Tibial artery (tissue), 4 donors: ENCODE results near the gene CHN1.

Source experiments
- DNase-seq, 2 donors: peaks; one replicate each; pipeline ENCODE4 v3.0.0-alpha.2; 2019
- H3K27ac ChIP-seq, 2 donors: fragments of 200-600 bp; sonication (generic) in 1 of 2; 1 replicate in 1 of 2; 2 replicates in 1 of 2; pipeline ENCODE4 v1.5.1; 2018 to 2019; ENCODE audit warnings: mild to moderate bottlenecking in 1 of 2
- H3K27me3 ChIP-seq, 2 donors: fragments of 200-600 bp; sonication (generic) in 1 of 2; one replicate each; pipeline versions ENCODE4 v1.5.1 to v1.6.0; 2016 to 2019
- H3K36me3 ChIP-seq, 3 donors: fragments of 200-600 bp; sonication (generic) in 2 of 3; one replicate each; pipeline ENCODE4 v1.5.1; 2016 to 2019; ENCODE audit warnings: mild to moderate bottlenecking in 2 of 3
- H3K4me1 ChIP-seq, 4 donors: fragments of 200-600 bp; sonication (generic) in 2 of 4; 1 replicate in 3 of 4; 2 replicates in 1 of 4; pipeline ENCODE4 v1.5.1; 2016 to 2019
- H3K4me3 ChIP-seq, 2 donors: fragments of 200-600 bp; sonication (generic) in 1 of 2; 1 replicate in 1 of 2; 2 replicates in 1 of 2; pipeline ENCODE4 v1.5.1; 2018 to 2019; ENCODE audit warnings: mild to moderate bottlenecking in 2 of 2
- H3K9me3 ChIP-seq, 3 donors: fragments of 200-600 bp; sonication (generic) in 1 of 3; one replicate each; pipeline ENCODE4 v1.5.1; 2016 to 2019
- intact Hi-C: fragments of 100-400 bp; cut with DNase I; formaldehyde crosslinking; loops from one replicate; pipeline ENCODE4 v1.15.0; 2023; ENCODE audit warnings: low total_unique reads
- TF ChIP-seq, protein P1 (sequence below), 2 experiments: fragments of 200-600 bp in 1 of 2; fragments of 450-650 bp in 1 of 2; IDR thresholded peaks; one replicate each; pipeline ENCODE4 v1.5.1; 2017 to 2019; ENCODE audit warnings: antibody characterized with exemption in 2 of 2, mild to moderate bottlenecking in 1 of 2, moderate library complexity in 1 of 2

CHN1 gene

DNA sequence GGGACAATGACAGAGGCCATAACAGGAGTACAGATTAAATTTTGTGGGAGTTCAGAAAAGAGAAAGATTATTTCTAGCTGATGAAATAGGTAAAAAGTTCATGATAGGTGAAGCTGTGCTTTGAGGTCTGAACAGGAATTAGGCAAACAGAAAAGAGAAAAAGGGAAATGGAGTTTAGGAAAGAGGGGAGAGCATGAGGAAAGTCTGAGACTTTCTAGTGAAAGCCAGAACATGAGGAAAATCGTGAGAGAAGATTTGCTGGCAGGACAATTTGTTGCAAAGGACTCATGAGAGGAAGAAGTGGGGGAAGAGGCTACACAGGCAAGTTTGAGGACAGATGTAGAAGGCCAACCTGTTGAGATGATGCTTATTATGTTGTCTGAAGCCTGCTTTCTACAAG, 6.3 kb upstream of the CHN1 start:
- Histone ChIP-seq H3K27me3 (no peaks in the 10 kb centered on the region), H3K4me3 (no peak overlapping the region), H3K36me3 (no peaks in the 10 kb centered on the region), H3K4me1 (peaks cover 0 to 50% (median 1%) of the 10 kb centered on the region in 4 donors), H3K27ac (no peak overlapping the region), H3K9me3 (no peaks in the 10 kb centered on the region)
- intact Hi-C loops, result no loop called here
- no peak for DNase-seq
- TF ChIP-seq, protein P1, sequence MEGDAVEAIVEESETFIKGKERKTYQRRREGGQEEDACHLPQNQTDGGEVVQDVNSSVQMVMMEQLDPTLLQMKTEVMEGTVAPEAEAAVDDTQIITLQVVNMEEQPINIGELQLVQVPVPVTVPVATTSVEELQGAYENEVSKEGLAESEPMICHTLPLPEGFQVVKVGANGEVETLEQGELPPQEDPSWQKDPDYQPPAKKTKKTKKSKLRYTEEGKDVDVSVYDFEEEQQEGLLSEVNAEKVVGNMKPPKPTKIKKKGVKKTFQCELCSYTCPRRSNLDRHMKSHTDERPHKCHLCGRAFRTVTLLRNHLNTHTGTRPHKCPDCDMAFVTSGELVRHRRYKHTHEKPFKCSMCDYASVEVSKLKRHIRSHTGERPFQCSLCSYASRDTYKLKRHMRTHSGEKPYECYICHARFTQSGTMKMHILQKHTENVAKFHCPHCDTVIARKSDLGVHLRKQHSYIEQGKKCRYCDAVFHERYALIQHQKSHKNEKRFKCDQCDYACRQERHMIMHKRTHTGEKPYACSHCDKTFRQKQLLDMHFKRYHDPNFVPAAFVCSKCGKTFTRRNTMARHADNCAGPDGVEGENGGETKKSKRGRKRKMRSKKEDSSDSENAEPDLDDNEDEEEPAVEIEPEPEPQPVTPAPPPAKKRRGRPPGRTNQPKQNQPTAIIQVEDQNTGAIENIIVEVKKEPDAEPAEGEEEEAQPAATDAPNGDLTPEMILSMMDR (IDR thresholded peaks at IDR 0.05), result no peak

DNA sequence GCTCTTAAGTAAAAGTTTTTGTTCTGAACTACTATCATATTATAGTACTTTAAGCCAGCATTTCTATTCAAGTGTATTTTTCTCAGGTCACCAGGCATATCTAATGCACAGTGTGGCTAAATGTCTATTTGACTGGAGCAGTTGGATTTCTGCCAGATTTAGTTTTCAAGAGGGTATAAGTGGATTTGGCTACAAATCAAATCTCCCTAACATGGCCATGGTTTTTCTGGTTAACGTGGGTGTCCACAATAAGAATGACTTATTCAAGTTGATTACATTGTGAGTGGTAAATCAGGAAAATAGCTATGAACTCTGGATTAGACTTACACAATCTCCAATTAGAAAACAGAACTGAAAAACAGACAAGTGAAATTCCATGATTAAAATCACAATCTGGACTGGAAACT, 5.7 kb upstream of the CHN1 start:
- peak overlapping the region in 1 of 2 donors; percentile 91 for H3K27ac ChIP-seq

DNA sequence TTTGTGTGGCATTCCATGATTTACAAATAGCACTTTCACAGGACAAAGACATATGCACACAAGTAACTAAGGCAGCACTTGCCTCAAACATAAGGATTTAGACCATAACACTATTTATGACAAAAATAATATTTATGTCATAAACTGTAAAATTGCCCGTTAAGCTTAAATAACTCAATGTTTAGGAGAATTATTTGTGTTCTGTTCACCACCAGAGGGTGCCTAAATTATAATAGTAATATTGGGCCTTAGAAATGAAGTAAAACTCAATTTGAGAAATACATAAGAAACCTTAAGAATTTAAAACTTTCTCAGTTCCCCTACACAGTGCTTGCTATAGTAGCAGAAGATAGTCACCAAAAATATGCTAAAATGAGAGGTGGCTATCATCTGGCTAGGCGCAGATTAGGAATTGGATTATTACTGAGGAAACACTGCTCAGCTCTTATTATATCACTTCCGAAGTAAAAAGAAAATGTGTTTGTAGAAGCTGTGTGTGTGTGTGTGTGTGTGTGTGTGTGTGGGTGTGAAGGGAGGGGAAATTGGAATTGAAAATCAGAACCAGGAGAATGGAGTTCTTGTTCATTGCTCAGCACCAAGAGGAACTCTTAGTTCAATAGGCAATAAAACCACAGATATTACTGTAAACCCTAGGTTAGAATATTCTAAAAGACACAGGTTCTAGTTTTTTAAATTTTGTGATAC, 4.9 kb upstream of the CHN1 start:
- peaks cover 0 to 59% (median 6%) of the 10 kb centered on the region in 4 donors for H3K4me1 ChIP-seq
- TF ChIP-seq, protein P1 (IDR thresholded peaks at IDR 0.05), result no peak
- intact Hi-C loops, result no loop called here
- H3K27ac ChIP-seq, result peak overlapping the region in 1 of 2 donors; percentile 91
- no peaks in the 10 kb centered on the region for H3K36me3 ChIP-seq
- no peak overlapping the region for H3K4me3 ChIP-seq
- no peaks in the 10 kb centered on the region for H3K27me3 ChIP-seq
- no peak for DNase-seq
- no peaks in the 10 kb centered on the region for H3K9me3 ChIP-seq

More for the DNA sequence above, 5.7 kb upstream of the CHN1 start:
- intact Hi-C loops, result no loop called here
- H3K9me3 ChIP-seq, result no peaks in the 10 kb centered on the region
- H3K36me3 ChIP-seq, result no peaks in the 10 kb centered on the region
- DNase-seq, result no peak
- peaks cover 0 to 57% (median 4%) of the 10 kb centered on the region in 4 donors for H3K4me1 ChIP-seq
- TF ChIP-seq, protein P1 (IDR thresholded peaks at IDR 0.05), result no peak
- H3K27me3 ChIP-seq, result no peaks in the 10 kb centered on the region
- no peak overlapping the region for H3K4me3 ChIP-seq

DNA sequence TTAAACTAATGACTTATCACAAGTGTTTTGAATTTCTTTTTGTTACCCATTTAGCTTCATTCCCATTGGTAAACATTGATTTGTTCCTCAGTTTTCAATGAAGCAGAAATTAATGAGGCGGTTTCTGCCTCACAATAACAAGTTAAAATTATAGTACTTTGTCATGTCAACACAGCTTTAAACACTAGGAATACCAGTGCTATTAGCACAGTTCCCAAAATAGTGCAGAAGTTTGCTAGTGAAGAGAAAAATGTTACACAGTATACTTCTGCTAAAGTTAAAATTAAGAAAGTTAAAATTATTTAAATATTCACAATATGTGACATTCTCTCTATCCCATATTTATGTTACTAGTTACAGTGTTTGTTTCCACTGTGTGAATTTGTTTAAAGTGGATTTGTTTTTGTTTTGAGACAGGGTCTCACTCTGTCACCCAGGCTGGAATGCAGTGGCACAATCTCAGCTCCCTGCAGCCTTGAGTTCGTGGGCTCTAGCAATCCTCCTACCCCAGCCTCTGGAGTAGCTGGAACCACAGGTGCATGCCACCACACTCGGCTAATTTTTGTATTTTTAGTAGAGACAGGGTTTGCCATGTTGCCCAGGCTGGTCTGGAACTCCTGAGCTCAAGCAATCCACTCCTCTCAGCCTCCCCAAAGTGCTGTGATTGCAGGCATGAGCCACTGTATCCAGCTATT, 3.8 kb upstream of the CHN1 start:
- intact Hi-C loops, result no loop called here
- H3K27ac ChIP-seq, result peak overlapping the region; percentile 17 to 91

DNA sequence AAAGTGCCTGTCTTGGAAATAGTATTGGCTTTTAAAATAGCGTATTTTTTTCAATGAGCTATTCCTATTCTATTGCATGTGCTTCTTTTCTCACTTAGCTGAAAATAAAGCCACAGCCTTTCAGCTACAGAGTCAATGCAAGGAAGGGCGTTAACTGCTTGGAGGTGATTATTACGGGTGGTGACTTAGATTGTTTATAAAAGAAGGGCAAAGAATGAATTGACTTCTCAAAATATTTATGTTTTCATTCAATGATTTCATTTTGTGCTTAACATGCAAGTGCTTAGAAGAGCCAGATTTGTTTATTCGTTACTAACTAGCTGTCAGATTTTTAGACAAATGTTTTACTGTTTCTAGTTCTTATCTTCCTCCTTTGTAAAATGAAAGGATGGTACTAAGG, 2.8 kb upstream of the CHN1 start:
- intact Hi-C loops, result no loop called here
- H3K27ac ChIP-seq, result peak overlapping the region; percentile 17 to 91
- no peaks in the 10 kb centered on the region for H3K27me3 ChIP-seq

More for the DNA sequence above, 3.8 kb upstream of the CHN1 start:
- Histone ChIP-seq H3K4me1 (peaks cover 0 to 59% (median 6%) of the 10 kb centered on the region in 4 donors), H3K27me3 (no peaks in the 10 kb centered on the region), H3K4me3 (no peak overlapping the region), H3K36me3 (no peaks in the 10 kb centered on the region), H3K9me3 (no peaks in the 10 kb centered on the region)
- DNase-seq, result no peak
- TF ChIP-seq, protein P1 (IDR thresholded peaks at IDR 0.05), result no peak

More for the DNA sequence above, 2.8 kb upstream of the CHN1 start:
- no peaks in the 10 kb centered on the region for H3K9me3 ChIP-seq
- DNase-seq, result no peak
- TF ChIP-seq, protein P1 (IDR thresholded peaks at IDR 0.05), result no peak
- H3K4me3 ChIP-seq, result no peak overlapping the region
- H3K36me3 ChIP-seq, result no peaks in the 10 kb centered on the region
- H3K4me1 ChIP-seq, result peaks cover 0 to 65% (median 6%) of the 10 kb centered on the region in 4 donors
